ENCODE results near the gene MPP2. TPM values are rescaled to one million over a fixed set of nuclear protein-coding genes. Genes with fewer than 3 reads are reported as not detected.

MPP2 gene
- total and polyA plus RNA-seq, 2 of the 13 experiments (the other 11 are each of a cell fraction or from before 2014, with no cell fraction given): 0.20 to 1.7 TPM

DNA sequence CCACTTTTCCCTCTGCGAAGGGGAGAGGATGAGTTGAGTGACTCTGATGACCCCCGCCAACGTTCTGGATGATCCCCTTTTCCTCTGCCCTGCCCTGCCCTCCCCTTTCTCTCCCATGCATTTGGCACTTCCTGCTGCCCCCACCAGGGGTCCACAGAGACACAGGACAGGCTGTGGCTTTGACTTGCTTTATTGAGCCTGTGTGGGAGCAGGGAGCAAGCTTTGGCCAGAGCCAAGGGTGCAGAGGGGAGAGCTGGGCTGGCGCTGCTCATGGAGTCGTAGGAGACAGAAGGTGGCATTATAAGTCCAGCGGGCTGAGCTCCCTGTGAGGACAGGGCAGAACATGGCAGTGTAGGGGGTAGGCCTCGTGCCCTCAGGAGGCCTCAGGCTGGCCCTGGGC lies 33.3 kb upstream of the MPP2 start (continued):
- TF ChIP-seq ZNF569 (CRISPR knock-in tag; IDR thresholded peaks at IDR 0.05; ENCODE audit: borderline replicate concordance): no peak
- TF ChIP-seq EP300 (IDR thresholded peaks at IDR 0.05; ENCODE audit: low read depth in 2 of 2, low read length in 2 of 2): no peak
- no peak for TF ChIP-seq EP300 (CRISPR knock-in tag; IDR thresholded peaks at IDR 0.05; ENCODE audit: borderline replicate concordance)
- no peak for TF ChIP-seq ZFP82 (CRISPR knock-in tag; IDR thresholded peaks at IDR 0.05; ENCODE audit: borderline replicate concordance)
- TF ChIP-seq, protein P1, sequence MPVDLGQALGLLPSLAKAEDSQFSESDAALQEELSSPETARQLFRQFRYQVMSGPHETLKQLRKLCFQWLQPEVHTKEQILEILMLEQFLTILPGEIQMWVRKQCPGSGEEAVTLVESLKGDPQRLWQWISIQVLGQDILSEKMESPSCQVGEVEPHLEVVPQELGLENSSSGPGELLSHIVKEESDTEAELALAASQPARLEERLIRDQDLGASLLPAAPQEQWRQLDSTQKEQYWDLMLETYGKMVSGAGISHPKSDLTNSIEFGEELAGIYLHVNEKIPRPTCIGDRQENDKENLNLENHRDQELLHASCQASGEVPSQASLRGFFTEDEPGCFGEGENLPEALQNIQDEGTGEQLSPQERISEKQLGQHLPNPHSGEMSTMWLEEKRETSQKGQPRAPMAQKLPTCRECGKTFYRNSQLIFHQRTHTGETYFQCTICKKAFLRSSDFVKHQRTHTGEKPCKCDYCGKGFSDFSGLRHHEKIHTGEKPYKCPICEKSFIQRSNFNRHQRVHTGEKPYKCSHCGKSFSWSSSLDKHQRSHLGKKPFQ (CRISPR knock-in tag; IDR thresholded peaks at IDR 0.05; ENCODE audit: insufficient replicate concordance): no peak
- TF ChIP-seq KDM2A (CRISPR knock-in tag; IDR thresholded peaks at IDR 0.05; ENCODE audit: borderline replicate concordance, low read depth): peak; percentile 57; the same call in 1 of the 2 replicates
- TF ChIP-seq, protein P2, sequence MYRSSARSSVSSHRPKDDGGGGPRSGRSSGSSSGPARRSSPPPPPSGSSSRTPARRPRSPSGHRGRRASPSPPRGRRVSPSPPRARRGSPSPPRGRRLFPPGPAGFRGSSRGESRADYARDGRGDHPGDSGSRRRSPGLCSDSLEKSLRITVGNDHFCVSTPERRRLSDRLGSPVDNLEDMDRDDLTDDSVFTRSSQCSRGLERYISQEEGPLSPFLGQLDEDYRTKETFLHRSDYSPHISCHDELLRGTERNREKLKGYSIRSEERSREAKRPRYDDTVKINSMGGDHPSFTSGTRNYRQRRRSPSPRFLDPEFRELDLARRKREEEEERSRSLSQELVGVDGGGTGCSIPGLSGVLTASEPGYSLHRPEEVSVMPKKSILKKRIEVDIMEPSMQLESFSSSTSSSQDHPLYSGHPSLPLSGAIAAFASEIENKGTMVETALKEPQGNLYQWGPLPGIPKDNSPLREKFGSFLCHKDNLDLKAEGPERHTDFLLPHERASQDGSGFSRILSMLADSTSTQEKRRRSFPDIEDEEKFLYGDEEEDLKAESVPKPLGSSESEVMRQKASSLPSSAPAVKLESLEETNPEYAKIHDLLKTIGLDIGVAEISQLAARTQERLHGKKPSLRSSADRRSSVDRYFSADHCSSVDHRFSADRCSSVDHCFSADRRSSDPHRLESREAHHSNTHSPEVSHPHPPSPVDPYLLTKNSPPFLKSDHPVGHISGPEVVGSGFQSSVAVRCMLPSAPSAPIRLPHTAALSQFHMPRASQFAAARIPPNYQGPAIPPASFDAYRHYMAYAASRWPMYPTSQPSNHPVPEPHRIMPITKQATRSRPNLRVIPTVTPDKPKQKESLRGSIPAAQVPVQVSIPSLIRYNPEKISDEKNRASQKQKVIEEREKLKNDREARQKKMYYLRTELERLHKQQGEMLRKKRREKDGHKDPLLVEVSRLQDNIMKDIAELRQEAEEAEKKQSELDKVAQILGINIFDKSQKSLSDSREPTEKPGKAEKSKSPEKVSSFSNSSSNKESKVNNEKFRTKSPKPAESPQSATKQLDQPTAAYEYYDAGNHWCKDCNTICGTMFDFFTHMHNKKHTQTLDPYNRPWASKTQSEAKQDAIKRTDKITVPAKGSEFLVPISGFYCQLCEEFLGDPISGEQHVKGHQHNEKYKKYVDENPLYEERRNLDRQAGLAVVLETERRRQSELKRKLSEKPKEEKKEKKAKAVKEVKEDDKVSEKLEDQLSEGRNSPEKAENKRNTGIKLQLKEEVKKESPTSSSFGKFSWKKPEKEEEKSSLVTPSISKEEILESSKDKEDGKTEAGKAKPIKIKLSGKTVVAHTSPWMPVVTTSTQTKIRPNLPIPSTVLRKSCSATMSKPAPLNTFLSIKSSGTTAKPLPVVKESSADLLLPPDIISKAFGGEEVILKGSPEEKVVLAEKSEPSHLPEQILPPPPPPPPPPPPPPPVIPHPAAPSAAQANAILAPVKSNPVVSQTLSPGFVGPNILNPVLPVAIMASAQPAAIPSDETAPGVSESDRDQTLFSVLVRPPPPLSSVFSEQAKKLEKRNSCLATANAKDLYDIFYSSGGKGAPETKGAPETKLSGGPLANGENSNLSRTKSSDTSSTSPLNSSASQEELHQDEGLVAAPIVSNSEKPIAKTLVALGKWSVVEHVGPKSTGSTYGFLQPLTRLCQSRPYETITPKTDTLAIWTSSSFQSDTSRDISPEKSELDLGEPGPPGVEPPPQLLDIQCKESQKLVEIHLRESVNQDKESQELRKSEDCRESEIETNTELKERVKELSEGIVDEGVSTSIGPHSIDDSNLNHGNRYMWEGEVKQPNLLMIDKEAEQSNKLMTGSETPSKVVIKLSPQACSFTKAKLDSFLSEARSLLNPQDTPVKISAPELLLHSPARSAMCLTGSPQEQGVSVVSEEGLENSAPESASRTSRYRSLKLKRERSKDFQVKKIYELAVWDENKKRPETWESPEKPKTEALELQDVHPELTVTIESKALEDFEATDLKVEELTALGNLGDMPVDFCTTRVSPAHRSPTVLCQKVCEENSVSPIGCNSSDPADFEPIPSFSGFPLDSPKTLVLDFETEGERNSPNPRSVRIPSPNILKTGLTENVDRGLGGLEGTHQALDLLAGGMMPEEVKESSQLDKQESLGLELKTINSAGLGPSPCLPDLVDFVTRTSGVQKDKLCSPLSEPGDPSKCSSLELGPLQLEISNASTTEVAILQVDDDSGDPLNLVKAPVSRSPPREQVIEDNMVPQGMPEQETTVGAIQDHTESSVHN (CRISPR knock-in tag; IDR thresholded peaks at IDR 0.05): no peak
- TF ChIP-seq, protein P3, sequence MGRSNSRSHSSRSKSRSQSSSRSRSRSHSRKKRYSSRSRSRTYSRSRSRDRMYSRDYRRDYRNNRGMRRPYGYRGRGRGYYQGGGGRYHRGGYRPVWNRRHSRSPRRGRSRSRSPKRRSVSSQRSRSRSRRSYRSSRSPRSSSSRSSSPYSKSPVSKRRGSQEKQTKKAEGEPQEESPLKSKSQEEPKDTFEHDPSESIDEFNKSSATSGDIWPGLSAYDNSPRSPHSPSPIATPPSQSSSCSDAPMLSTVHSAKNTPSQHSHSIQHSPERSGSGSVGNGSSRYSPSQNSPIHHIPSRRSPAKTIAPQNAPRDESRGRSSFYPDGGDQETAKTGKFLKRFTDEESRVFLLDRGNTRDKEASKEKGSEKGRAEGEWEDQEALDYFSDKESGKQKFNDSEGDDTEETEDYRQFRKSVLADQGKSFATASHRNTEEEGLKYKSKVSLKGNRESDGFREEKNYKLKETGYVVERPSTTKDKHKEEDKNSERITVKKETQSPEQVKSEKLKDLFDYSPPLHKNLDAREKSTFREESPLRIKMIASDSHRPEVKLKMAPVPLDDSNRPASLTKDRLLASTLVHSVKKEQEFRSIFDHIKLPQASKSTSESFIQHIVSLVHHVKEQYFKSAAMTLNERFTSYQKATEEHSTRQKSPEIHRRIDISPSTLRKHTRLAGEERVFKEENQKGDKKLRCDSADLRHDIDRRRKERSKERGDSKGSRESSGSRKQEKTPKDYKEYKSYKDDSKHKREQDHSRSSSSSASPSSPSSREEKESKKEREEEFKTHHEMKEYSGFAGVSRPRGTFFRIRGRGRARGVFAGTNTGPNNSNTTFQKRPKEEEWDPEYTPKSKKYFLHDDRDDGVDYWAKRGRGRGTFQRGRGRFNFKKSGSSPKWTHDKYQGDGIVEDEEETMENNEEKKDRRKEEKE (IDR thresholded peaks at IDR 0.05): no peak

Measured in HepG2 (cell line).